ENCODE measurements around the gene VSX1.

VSX1 gene

DNA sequence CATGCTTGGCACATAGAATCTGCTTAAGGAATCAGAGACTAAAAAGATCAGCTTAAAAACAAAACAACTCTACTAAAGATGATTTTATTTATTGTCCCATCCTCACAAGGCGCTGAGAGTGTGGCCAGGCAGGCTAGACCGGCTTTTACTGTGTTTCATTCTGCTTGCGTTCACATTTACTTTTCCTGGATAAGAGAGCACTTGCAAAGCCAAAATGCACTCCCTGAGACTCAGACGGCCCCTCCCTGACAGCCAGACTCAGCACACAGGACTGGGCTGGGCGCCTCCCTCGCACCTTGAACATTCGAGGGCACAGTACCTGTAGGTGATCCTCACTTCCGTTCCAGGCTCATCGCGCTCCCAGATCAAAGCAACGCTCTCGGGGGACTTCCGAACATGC, 34.2 kb downstream of the VSX1 start:
- H3K27ac ChIP-seq: no peak overlapping the region
- no peak for TF ChIP-seq ZFX (IDR thresholded peaks at IDR 0.05; ENCODE audit: borderline replicate concordance)
- TF ChIP-seq, protein P1, sequence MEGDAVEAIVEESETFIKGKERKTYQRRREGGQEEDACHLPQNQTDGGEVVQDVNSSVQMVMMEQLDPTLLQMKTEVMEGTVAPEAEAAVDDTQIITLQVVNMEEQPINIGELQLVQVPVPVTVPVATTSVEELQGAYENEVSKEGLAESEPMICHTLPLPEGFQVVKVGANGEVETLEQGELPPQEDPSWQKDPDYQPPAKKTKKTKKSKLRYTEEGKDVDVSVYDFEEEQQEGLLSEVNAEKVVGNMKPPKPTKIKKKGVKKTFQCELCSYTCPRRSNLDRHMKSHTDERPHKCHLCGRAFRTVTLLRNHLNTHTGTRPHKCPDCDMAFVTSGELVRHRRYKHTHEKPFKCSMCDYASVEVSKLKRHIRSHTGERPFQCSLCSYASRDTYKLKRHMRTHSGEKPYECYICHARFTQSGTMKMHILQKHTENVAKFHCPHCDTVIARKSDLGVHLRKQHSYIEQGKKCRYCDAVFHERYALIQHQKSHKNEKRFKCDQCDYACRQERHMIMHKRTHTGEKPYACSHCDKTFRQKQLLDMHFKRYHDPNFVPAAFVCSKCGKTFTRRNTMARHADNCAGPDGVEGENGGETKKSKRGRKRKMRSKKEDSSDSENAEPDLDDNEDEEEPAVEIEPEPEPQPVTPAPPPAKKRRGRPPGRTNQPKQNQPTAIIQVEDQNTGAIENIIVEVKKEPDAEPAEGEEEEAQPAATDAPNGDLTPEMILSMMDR (IDR thresholded peaks at IDR 0.05): no peak

DNA sequence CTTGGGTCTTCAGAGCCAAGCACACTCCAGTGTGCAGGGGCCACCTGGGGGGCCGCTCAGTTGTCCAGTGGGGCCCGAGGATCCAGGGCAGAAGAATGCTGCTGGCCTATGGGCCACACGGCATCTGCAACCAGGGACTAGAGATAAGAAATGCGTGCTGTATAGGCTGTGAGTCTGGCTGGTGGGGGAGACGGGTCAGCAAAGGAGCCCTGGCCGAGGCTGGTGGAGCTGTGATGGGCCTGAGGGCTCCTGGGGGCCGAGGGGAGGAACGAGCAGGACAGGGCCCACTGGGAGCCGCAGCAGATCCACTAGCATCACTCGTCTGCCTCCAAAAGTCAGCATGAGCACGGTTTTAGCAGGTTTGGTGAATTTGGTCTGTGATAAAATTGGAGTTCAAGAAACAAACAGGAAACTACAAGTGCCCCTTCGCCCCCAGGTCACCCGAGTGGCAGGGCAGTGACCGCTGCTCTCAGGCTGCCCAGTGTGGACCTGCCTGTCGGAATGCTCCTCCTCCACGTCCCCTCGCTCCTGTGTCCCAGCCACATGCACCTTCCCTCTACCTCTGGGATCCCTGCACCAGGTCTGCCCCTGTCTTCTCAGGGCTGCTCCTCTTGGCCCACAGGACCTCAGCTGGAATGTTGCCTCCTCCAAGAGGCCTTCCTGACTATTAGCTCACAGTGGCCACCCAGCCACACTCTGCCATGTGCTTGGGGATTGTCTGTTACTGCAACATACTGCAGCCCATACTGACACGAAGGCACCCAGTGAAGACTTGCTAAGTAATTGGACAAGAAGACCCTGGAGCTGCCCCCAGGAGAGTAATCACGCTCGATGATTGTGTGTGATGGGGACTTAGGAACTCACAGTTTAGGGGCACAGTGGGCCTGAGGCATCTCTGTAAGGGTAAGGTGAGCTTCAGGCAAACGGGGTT, 34.9 kb downstream of the VSX1 start:
- no peak overlapping the region for H3K27ac ChIP-seq
- TF ChIP-seq, protein P1 (IDR thresholded peaks at IDR 0.05): no peak
- TF ChIP-seq ZFX (IDR thresholded peaks at IDR 0.05; ENCODE audit: borderline replicate concordance): no peak

DNA sequence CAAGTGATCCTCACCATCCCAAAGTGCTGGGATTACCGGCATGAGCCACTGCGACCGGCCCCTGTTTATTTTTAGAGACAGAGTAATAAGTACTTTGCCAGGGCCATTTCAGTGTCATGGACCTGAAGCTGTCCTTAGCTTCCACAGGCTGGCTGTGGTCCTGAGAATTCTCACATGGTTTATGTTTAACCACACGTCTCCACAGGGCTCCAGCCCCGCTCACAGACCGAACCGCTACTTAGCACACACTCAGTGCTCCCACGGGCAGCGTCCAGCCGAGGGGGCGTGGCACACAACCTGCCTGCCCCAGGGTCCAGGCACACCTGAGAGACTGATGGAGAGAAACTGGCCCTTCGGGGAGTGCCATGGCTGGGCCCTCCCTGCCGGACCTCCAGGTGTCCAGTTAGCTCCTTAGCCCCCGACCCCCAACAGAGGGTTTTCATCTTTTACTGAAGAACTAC, 35.7 kb downstream of the VSX1 start:
- no peak overlapping the region for H3K27ac ChIP-seq
- no peak for TF ChIP-seq ZFX (IDR thresholded peaks at IDR 0.05; ENCODE audit: borderline replicate concordance)
- TF ChIP-seq, protein P1 (IDR thresholded peaks at IDR 0.05): no peak

DNA sequence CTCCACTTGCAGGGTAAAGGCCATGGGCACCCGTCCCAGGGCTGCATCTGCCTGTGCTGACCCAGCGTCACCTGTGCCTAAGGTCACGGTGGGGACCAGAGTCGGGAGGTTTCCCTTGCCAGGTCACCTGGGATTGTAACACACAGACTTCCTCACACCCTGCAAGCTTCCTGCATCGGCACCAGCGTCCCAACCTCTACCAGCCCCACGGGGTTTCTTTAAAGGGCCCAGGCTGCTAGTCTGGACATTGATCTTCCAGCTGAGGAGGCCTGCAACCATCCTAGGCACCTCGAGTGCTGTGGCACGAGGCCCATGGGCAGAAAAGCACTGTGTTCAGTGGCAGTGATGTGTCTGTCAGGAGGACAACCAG, 36.6 kb downstream of the VSX1 start:
- TF ChIP-seq, protein P1 (IDR thresholded peaks at IDR 0.05): no peak
- TF ChIP-seq ZFX (IDR thresholded peaks at IDR 0.05; ENCODE audit: borderline replicate concordance): no peak
- no peak overlapping the region for H3K27ac ChIP-seq

DNA sequence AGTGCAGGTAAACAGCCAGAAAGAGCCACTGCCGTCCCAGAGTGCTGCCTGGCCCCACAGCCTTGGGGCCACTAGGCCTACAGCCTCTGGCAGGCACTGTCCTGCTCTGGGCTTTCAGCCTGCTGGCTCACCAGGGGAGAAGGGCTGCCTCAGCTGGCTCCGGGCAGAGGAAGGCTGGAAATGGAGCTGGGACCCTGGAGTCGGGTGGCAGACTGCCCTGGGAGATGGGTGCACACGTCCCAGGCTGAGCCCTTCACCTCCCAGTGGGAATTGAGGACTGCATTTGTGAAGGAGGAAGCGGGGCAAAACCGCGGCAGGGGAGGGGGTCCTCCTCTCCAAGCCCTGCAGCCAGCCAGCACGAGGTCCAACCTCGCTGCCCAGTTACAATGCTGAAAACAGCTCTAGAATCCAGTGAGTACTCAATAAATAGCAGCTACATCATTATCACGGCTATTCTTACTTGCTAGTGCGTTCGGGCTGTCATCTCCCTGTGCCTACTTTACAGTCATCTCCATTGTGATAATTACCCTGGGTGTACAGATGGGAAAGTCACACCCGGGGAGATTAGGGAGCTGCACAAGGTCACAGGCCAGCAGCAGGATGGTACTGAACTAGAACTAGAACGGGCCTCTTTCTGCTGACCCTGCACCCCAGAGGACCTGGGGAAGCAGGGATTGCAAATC, 37.1 kb downstream of the VSX1 start:
- TF ChIP-seq, protein P1 (IDR thresholded peaks at IDR 0.05): no peak
- no peak for TF ChIP-seq ZFX (IDR thresholded peaks at IDR 0.05; ENCODE audit: borderline replicate concordance)
- no peak overlapping the region for H3K27ac ChIP-seq

DNA sequence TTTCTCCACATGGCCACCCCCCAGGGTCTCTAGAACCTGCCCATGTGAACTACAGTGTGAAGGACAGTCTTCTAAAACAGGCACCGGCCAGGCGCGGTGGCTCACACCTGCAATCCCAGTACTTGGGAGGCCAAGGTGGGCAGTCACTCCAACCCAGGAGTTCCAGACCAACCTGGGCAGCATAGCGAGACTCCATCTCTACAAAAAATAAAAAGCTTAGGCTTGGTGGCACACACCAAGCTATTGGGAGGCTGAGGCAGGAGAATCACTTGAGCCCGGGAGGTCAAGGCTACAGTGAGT, 37.7 kb downstream of the VSX1 start:
- H3K27ac ChIP-seq: no peak overlapping the region
- TF ChIP-seq, protein P1 (IDR thresholded peaks at IDR 0.05): no peak
- TF ChIP-seq ZFX (IDR thresholded peaks at IDR 0.05; ENCODE audit: borderline replicate concordance): no peak

All from 22Rv1 (cell line).